Nephron progenitor cell (in vitro differentiated cells): Measurements from ENCODE around the gene DNAAF9.
A peak's percentile ranks its signal among the peaks of the same experiment; 100 is the strongest.

Source experiments
- DNase-seq: peaks from one replicate; pipeline ENCODE4 v3.0.0; 2021
- H3K27ac Mint-ChIP-seq: 2 replicates; pipeline ENCODE4 v1.8.0; 2021; ENCODE audit warnings: mild to moderate bottlenecking, moderate library complexity, mixed read lengths
- H3K27me3 Mint-ChIP-seq: 2 replicates; pipeline ENCODE4 v1.8.0; 2021; ENCODE audit warnings: mild to moderate bottlenecking, low read depth, mixed read lengths; ENCODE audit not compliant: poor library complexity
- H3K36me3 Mint-ChIP-seq: 2 replicates; pipeline ENCODE4 v1.8.0; 2021; ENCODE audit warnings: low read depth, mixed read lengths
- H3K4me1 Mint-ChIP-seq: 2 replicates; pipeline ENCODE4 v1.8.0; 2021; ENCODE audit warnings: mixed read lengths
- H3K4me3 Mint-ChIP-seq: 2 replicates; pipeline ENCODE4 v1.8.0; 2021; ENCODE audit warnings: mild to moderate bottlenecking, moderate library complexity, mixed read lengths
- H3K9me3 Mint-ChIP-seq: 2 replicates; pipeline ENCODE4 v1.8.0; 2021; ENCODE audit warnings: mild to moderate bottlenecking, moderate library complexity, mixed read lengths
- CTCF ChIP-seq: fragments of 200-600 bp; sonication (generic); IDR thresholded peaks from 2 replicates; pipeline ENCODE4 v1.5.0; 2021; ENCODE audit warnings: antibody characterized with exemption

Gene DNAAF9

DNA sequence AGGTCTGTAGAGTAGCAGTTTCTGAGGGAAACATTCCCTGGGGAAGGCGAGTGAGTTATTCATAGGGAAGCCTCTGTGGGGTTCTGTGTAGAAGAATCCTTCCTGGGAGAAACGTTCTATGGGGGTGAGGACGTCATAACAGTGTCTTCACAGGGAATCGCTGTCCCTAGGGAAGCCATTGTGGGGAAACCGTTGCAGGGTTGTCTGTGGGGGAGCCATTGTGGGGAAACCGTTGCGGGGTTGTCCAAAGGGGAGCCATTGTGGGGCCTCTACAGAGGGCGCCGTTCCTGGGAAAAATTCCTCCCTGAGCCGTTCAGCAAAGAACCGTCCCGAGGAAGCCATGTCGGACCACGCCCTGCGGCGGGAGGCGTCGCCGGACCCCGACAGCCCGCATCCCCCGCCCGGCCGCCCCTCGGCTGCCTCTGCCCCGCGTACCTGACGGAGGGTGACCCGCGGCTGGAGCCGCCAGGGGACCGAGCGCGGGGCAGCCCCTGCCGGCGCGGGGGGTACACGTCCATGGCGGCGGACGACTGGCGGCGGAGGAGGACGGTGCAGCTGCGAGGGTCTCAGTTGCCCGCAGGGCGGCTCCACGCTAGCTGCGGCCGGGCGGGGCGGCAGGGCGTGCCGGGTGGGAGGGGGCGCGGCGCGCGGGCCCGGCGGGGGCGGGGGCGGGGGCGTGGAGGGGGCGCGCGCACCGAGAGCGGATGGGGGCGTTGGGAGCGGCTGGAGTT lies at the start of gene DNAAF9:
DNAAF9 (minus strand) TSS at position 630 of the 731 bp plus-strand sequence; CDS start at position 518, 112 bp downstream.
- Mint-ChIP-seq H3K36me3 (no peaks in the 10 kb centered on the region), H3K27me3 (peaks cover 19% of the 10 kb centered on the region), H3K9me3 (peaks cover 17% of the 10 kb centered on the region), H3K27ac (peak within 1 kb of the TSS; percentile 82), H3K4me1 (peaks cover 31% of the 10 kb centered on the region), H3K4me3 (peak within 1 kb of the TSS; percentile 96)
- peak; percentile 26 for TF ChIP-seq CTCF
- DNase-seq = no peak

- no peak for TF ChIP-seq CTCF
- DNase-seq = no peak
- Mint-ChIP-seq H3K27ac (no peak overlapping the region), H3K27me3 (peaks cover 15% of the 10 kb centered on the region), H3K4me1 (peaks cover 26% of the 10 kb centered on the region), H3K36me3 (no peaks in the 10 kb centered on the region), H3K4me3 (no peak overlapping the region), H3K9me3 (no peaks in the 10 kb centered on the region)
Observed at GRCh38 chr20:3456648-3457047, 49.2 kb upstream of the DNAAF9 start.

GRCh38 chr20:3454831-3455230 lies 47.4 kb upstream of the DNAAF9 start:
- H3K36me3 Mint-ChIP-seq = no peaks in the 10 kb centered on the region
- H3K4me3 Mint-ChIP-seq = no peak overlapping the region
- peaks cover 15% of the 10 kb centered on the region for H3K27me3 Mint-ChIP-seq
- no peak for DNase-seq
- no peak for TF ChIP-seq CTCF
- peaks cover 16% of the 10 kb centered on the region for H3K4me1 Mint-ChIP-seq
- H3K27ac Mint-ChIP-seq = no peak overlapping the region
- H3K9me3 Mint-ChIP-seq = no peaks in the 10 kb centered on the region

GRCh38 chr20:3452690-3453089 lies 45.2 kb upstream of the DNAAF9 start:
- no peak overlapping the region for H3K27ac Mint-ChIP-seq
- DNase-seq = no peak
- H3K4me1 Mint-ChIP-seq = peaks cover 12% of the 10 kb centered on the region
- H3K9me3 Mint-ChIP-seq = no peaks in the 10 kb centered on the region
- no peaks in the 10 kb centered on the region for H3K36me3 Mint-ChIP-seq
- H3K4me3 Mint-ChIP-seq = no peak overlapping the region
- TF ChIP-seq CTCF = no peak
- H3K27me3 Mint-ChIP-seq = peaks cover 12% of the 10 kb centered on the region

GRCh38 chr20:3452136-3452535 lies 44.7 kb upstream of the DNAAF9 start:
- no peak for TF ChIP-seq CTCF
- no peak overlapping the region for H3K4me3 Mint-ChIP-seq

GRCh38 chr20:3449319-3449718 lies 41.9 kb upstream of the DNAAF9 start:
- Mint-ChIP-seq H3K36me3 (no peaks in the 10 kb centered on the region), H3K27ac (no peak overlapping the region), H3K9me3 (no peaks in the 10 kb centered on the region), H3K4me3 (no peak overlapping the region), H3K27me3 (peaks cover 10% of the 10 kb centered on the region), H3K4me1 (peaks cover 5% of the 10 kb centered on the region)
- TF ChIP-seq CTCF = no peak
- no peak for DNase-seq

More at GRCh38 chr20:3452136-3452535, 44.7 kb upstream of the DNAAF9 start:
- no peaks in the 10 kb centered on the region for H3K9me3 Mint-ChIP-seq
- H3K27ac Mint-ChIP-seq = peak overlapping the region; percentile 10
- H3K4me1 Mint-ChIP-seq = peaks cover 12% of the 10 kb centered on the region
- H3K36me3 Mint-ChIP-seq = no peaks in the 10 kb centered on the region
- DNase-seq = no peak
- peaks cover 12% of the 10 kb centered on the region for H3K27me3 Mint-ChIP-seq
